ENCODE data around the gene ARHGDIA. TPM values are rescaled to one million over a fixed set of nuclear protein-coding genes. Genes with fewer than 3 reads are reported as not detected.

The ARHGDIA gene
- total and polyA plus RNA-seq, 2 of the 8 experiments (the other 6 are each of a cell fraction or from before 2014, with no cell fraction given), result 62.4 to 217 TPM

- no peak overlapping the region for H4K8ac ChIP-seq (ENCODE audit: extremely low read depth, insufficient read depth, low read length)
- H2BK12ac ChIP-seq (ENCODE audit: low read depth, low read length), result no peak overlapping the region
- no peak overlapping the region for H3K9ac ChIP-seq (replicated peaks in 1 of 4; ENCODE audit: extremely low read depth in 1 of 4, low read depth in 3 of 4, low read length in 3 of 4)
- H3K36me3 ChIP-seq (ENCODE audit: control insufficient read depth in 2 of 4, insufficient read depth in 4 of 4, low read length in 3 of 4), result peaks cover 34 to 64% (median 41%) of the 10 kb centered on the region in 4 experiments
- H4K91ac ChIP-seq (replicated peaks; ENCODE audit: insufficient read length, low read length), result no peak overlapping the region
- no peak overlapping the region for H3K4me2 ChIP-seq (ENCODE audit: insufficient read depth in 1 of 2, low read depth in 2 of 2, low read length in 2 of 2)
- H2BK120ac ChIP-seq (replicated peaks; ENCODE audit: low read depth, low read length), result no peak overlapping the region
- H3K9me3 ChIP-seq (ENCODE audit: insufficient read depth in 2 of 2, low read depth in 1 of 2, low read length in 1 of 2), result no peaks in the 10 kb centered on the region
- 89% methylated on average over 4 of the region's 5 CpGs; no CpG with 5 or more reads in 1 of the 2 experiments for WGBS, 2 experiments (ENCODE audit: extremely low coverage in 1 of 2, insufficient coverage in 1 of 2, insufficient read length in 1 of 2, insufficient replicate concordance in 2 of 2, low coverage in 1 of 2, low lambda C conversion rate in 2 of 2, missing lambda C conversion rate in 1 of 2)
- ChIA-PET CTCF (ENCODE audit: partially characterized antibody) (interaction anchor here (0.5 to 3.9 kb wide), 3 partner anchors 15 to 63 kb away, joined by 3 to 24 read pairs (median 3); partner anchors contain the start of gene ARHGDIA), POLR2A (ENCODE audit: partially characterized antibody) (interaction anchor here (0.7 to 12.3 kb wide), 14 partner anchors 8 to 177 kb away, joined by 3 to 151 read pairs (median 4); partner anchors contain the start of genes ARHGDIA, CENPX, NPB and P4HB)
- no peak overlapping the region for H2BK20ac ChIP-seq (ENCODE audit: low read length)
- H3K23ac ChIP-seq (ENCODE audit: insufficient read length), result no peak overlapping the region
- H3K4me1 ChIP-seq (replicated peaks in 1 of 4; ENCODE audit: control insufficient read depth in 3 of 4, insufficient read depth in 4 of 4, low read length in 3 of 4), result no peaks in the 10 kb centered on the region; a peak in 1 of 7 replicates
- H2BK5ac ChIP-seq (ENCODE audit: low read depth, low read length), result no peak overlapping the region
- H3K79me2 ChIP-seq (ENCODE audit: control insufficient read depth in 1 of 2, insufficient read depth in 2 of 2, low read length in 2 of 2), result peaks cover 0 to 24% of the 10 kb centered on the region in 2 experiments; a peak in 3 of 4 replicates
- FAIRE-seq, result no peak
- H3K27ac ChIP-seq (ENCODE audit: low read depth, low read length), result no peak overlapping the region
- no peak overlapping the region for H2BK15ac ChIP-seq (ENCODE audit: low read length)
- no peak overlapping the region for H3K18ac ChIP-seq (ENCODE audit: extremely low read depth, low read length)
- H3K4ac ChIP-seq (replicated peaks; ENCODE audit: insufficient read length, low read depth, low read length), result no peak overlapping the region
- no peak overlapping the region for H3K14ac ChIP-seq (ENCODE audit: insufficient read length)
- DNase-seq (ENCODE audit: low read depth in 1 of 2, low spot score in 2 of 2), result no peak
- peaks cover 19 to 23% of the 10 kb centered on the region in 2 experiments for H4K20me1 ChIP-seq (replicated peaks in 1 of 2; ENCODE audit: control insufficient read depth in 1 of 2, insufficient read depth in 2 of 2, low read length in 2 of 2)
- H2AK5ac ChIP-seq (ENCODE audit: low read depth, low read length), result no peak overlapping the region
- H3K4me3 ChIP-seq (ENCODE audit: extremely low read depth in 1 of 4, insufficient read depth in 2 of 4, low read depth in 3 of 4, low read length in 4 of 4), result no peak overlapping the region
- no peaks in the 10 kb centered on the region for H3K23me2 ChIP-seq (ENCODE audit: low read depth, low read length)
- H2AFZ ChIP-seq (ENCODE audit: low read length), result no peak overlapping the region
- H3K56ac ChIP-seq (replicated peaks; ENCODE audit: insufficient read length, low read depth, low read length), result no peak overlapping the region
- H3K79me1 ChIP-seq (ENCODE audit: low read depth, low read length), result peaks cover 14% of the 10 kb centered on the region
- no peaks in the 10 kb centered on the region for H3K27me3 ChIP-seq (replicated peaks in 1 of 4; ENCODE audit: control insufficient read depth in 3 of 4, extremely low read depth in 1 of 4, insufficient read depth in 3 of 4, low read length in 3 of 4)
- H4K5ac ChIP-seq (ENCODE audit: insufficient read length, low read depth, low read length), result no peak overlapping the region
- TF ChIP-seq TEAD4 (IDR thresholded peaks at IDR 0.05; ENCODE audit: low read depth, low read length), result no peak
- TF ChIP-seq RFX5 (IDR thresholded peaks at IDR 0.05; ENCODE audit: borderline replicate concordance, low read depth, low read length), result no peak
- TF ChIP-seq EP300 (IDR thresholded peaks at IDR 0.05; ENCODE audit: borderline replicate concordance in 1 of 2, low read depth in 2 of 2, low read length in 2 of 2), result no peak
- TF ChIP-seq HDAC2 (IDR thresholded peaks at IDR 0.05; ENCODE audit: borderline replicate concordance in 1 of 2, low read depth in 2 of 2, low read length in 2 of 2), result no peak
- no peak for TF ChIP-seq EZH2 (IDR thresholded peaks at IDR 0.05; ENCODE audit: low read depth, low read length, severe bottlenecking)
- TF ChIP-seq POLR2AphosphoS5 (IDR thresholded peaks at IDR 0.05; ENCODE audit: low read depth, low read length), result no peak
- TF ChIP-seq ATF3 (IDR thresholded peaks at IDR 0.05; ENCODE audit: insufficient read depth, low read depth, low read length), result no peak
- no peak for TF ChIP-seq SP2 (IDR thresholded peaks at IDR 0.05; ENCODE audit: low read length)
- TF ChIP-seq CTCF (IDR thresholded peaks at IDR 0.05; ENCODE audit: control extremely low read depth in 1 of 3, insufficient read depth in 1 of 3, low read depth in 1 of 3, low read length in 3 of 3), result no peak
- TF ChIP-seq SUZ12 (IDR thresholded peaks at IDR 0.05; ENCODE audit: low read length), result no peak
Observed at GRCh38 chr17:81884968-81885367, 13.8 kb upstream of the ARHGDIA start.
